ENCODE data around the gene DUSP7.

DUSP7 gene

DNA sequence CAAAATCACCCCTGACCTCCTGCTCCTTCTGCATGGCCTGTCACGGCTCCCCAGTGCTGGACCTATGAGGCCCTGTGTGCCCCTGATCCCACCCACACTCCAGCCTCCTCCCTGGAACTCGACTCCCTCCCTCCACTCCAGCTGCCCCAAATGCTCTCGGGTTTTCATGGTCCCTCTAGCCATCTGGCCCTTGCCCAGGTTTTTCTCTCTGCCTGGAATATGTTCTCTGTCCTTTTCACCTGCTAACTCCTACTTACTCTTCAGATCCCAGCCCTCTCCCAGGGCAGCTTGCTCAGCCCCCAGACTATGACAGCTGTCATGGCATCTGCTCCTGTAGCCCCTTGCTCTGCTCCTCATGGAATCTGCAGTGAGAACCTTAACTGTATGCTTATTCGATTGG is 30.3 kb downstream of the DUSP7 start:
- DNase-seq (ENCODE audit: low spot score), result no peak

DNA sequence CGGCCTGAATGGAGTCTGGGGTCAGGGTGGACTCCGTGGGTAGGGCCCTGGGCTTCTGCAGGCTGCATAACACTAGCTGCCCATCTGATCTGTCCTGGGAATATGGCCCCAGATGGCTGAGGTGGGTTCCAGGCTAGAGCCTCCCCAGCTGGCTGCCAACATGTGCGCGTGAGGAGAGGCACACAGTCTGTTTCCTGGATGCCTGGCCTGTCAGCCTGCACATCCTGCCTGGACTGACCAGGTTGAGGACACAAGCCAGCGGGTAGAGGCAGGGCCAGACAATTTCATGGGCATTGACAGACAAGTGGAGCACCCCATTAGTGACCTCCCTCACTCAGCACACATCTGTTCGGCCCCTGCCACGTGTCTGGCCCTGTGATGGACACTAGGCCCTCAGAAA is 30.9 kb downstream of the DUSP7 start:
- DNase-seq (ENCODE audit: low spot score), result no peak

DNA sequence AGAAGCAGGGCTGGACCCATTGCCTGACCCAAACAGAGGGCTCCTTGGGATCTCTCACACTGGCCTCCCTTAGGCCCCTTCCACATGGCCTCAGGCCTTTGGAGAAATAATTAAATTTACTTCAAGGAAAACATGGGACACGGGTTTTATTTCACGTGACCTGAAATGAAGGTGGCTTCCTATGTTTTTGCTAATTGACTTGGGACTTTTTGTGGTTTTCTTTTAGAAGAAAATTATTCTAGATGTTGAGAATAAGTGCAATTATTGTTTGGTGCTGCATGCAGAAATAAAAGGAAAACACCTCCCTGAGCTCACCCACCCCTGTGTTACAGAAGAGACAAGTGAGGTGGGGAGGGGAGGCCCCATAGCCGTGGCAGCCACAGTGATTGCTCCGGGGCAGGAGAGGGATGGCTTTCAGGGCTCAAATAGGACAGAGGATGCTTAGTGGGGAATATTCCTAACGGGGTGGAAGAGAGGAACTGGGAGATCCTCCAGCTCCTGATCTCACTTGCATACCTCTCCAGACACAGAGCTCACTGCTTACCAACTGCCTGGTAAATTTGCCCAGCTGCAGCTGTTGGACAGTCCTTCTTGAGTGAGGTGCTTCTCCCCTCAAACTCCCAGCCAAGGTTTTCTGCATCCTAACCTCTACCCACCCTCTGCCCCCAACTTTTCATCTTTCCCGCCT is 31.5 kb downstream of the DUSP7 start:
- DNase-seq (ENCODE audit: low spot score), result no peak

DNA sequence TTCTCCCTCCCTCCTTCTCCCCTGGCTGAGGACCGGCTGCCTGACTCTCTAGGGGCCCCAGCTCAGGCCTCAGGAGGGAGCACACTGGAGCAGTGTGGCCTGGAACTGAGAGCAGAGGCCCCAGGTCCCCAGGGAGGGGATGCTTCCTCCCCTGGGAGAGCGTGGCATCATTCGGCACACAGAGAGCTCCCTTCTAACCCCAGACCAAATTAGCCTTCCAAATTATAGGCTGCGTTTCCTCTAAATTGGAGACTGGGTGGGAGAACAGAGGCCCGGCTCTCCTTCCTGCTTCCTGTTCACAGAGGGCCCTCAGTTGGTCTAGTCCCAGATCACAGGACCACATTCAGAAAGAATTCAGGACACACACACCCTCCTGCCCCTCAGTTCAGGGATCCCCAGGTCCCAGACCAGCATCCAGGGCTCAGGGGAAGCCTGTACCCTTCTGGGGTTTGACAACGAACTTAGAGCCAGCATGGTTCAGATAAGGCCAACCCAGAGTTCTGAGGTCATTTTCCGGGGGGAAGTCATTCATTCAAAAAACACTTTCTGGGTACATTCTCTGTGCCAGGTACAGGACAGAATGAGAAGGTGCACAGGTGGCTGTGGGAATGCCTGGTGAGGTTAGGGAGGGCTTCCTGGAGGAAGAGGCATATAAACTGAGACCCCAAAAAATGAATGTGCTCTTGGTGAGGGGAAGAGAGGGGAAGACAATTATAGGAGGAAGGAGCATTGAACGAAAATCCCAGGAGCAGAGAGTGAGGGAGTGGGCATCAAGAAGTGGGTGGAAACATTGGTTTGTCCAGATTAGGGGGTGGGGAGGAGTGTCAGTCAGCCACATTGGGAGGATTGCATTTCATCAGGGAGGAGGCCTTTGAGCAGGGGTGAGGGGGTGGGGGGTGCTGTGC is 32.3 kb downstream of the DUSP7 start:
- DNase-seq (ENCODE audit: low spot score), result no peak

DNA sequence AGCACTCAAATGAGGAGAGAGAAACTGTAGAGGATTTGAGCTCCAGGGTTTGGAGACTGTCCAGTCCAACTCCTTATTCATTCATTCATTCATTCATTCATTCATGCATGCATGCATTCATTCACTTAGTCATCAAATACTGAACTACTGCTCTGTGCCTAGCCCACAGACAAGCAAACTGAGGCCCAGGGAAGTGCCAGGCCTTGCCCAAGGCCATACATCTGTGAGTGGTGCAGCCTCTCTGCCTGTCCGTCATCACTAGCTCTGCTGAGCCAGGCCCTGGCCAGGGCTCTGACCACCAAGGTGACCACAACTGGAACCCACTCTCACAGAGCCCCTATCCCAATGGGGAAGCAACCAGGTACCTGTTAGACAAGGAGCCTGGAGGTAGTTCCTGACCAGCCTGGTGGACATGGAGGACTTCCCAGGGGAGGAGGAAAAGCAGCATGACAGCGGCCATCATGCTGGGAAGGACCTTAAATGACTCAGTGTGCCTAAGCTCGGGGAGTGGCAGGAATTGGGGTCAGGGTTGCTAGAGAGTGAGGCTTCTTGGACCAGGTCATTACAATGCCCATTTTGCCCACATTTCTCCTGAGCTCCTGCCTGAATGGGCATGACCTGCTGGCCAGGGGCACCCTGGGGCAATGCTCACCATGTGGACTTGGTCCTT is 33.1 kb downstream of the DUSP7 start:
- no peak for DNase-seq (ENCODE audit: low spot score)

DNA sequence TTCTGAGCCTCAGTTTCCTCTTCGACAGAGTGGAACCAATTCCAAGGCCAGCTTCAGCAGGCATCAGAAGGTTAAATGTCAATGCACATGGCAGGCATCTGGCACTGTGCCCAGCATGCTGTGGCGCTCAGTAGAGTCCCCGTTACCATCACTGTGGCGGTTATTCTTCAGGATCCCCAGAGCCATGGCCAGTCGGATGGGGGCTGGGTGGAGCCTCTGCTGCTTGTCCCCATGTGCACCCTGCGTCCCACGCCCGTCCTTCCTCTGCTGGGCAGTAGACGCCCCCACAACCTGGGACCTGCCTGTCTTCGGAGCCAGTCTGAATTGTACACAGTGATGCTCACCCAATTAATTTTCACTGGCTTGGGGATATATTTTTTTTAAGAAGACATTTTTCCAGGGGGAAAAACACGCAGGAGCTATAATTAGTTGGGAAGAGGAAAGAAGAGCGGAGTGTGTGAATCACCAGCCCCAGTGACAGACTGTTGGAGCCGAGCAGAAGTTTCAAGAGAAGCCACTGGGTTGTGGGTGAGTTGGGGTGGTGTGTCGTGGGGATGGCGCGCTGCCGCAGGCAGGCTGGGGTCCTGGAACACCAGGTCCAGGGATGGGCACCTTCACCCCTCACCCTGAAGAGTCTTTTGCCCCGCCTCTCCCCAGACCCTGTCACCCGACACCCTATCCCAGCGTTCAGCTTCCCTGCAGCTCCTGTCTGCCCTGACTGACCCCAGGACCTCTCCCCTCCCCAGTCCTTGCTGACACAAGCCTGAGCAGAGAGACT is 33.9 kb downstream of the DUSP7 start:
- DNase-seq (ENCODE audit: low spot score), result no peak

DNA sequence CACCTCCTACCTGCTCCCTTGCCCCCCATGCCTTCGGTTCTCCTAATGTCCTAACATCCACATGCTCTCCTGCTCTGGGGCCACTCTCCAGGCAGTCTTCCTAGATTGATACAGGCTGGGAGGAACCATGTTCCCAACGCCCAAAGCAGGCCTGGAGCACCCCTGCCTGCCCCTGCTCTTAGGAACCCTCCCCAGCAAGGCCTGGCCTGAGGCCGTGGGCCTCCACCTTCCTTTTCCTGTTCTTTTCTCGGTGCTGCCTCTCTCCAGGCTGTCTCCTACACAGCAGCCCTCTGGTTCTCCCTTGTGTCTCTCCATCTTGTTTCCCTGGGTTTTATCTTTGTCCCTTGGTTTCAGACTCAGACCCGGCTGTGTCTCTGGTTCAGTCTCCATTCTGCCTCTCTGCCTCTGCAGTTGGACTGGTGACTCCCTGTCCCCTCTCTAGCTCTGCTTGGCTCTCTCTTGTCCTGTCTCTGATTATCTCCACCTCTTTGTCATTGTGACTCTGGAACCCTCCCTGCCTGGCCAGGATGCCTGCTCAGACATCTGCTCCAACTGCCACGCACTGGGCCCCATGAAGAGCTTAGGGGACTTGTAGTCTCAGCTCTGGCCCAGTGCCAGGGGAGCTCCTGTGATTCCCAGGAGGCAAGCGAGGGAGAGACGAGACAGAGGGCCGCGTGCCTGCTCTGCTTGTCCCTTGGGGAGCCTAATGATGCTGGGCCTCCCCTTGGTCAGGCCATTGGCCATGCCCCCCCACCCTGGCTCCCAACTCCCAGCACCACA is 34.7 kb downstream of the DUSP7 start:
- no peak for DNase-seq (ENCODE audit: low spot score)

DNA sequence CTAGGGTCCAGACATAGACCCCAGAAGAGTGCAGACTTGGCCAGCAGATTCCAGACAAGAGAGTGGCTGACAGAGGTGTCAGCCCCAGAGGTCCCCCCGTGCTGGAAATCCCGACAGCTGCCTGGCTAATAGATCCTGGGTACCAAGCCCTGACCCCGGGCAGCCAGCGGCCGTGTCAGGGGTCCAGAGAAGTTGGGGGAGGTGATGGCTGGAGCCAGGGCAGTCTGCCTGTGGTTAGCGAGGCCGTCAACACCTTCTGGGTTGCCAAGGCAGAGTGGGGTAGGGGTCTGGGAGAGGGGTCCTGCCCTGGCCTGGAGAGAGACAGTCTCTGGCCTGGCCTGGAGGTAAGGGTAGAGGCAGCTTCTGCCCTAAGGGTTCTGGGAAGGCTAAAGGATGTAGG is 35.6 kb downstream of the DUSP7 start:
- DNase-seq (ENCODE audit: low spot score), result no peak

DNA sequence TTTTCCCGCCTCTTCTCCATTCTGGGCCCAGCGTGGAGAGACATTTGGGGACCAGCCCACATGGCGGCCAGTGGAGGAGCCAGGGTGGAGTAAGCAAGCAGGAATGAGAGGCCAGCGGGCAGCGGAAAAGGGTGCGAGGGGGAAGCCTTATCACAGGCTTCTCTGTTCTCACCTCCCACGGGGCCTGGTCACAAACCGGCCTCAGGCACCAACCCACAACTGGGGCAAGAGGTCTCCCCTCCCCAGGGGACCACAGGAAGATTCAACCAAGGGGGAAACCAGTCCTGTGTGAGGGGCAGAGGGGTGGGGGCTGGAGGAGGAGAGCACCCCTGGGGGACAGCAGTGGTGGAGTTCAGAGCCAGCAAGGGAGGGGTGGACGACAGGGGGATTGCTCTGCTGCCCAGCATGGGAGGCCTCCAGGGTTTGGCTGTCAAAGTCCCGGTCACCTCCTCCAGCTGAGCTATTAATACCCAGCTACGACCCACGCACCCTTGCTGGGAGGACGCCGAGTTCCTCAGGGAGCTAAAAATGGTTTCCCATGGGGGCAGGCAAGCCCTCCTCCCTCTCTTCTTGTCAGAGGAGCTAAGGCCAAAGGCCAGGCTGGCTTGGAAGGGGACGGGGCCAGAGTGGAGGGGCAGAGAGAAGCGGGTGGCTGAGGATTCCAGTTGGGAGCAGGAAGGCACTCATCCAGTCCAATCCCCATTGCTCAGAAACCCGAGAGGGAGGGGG is 36.9 kb downstream of the DUSP7 start:
- peak; percentile 56 for DNase-seq (ENCODE audit: low spot score)

DNA sequence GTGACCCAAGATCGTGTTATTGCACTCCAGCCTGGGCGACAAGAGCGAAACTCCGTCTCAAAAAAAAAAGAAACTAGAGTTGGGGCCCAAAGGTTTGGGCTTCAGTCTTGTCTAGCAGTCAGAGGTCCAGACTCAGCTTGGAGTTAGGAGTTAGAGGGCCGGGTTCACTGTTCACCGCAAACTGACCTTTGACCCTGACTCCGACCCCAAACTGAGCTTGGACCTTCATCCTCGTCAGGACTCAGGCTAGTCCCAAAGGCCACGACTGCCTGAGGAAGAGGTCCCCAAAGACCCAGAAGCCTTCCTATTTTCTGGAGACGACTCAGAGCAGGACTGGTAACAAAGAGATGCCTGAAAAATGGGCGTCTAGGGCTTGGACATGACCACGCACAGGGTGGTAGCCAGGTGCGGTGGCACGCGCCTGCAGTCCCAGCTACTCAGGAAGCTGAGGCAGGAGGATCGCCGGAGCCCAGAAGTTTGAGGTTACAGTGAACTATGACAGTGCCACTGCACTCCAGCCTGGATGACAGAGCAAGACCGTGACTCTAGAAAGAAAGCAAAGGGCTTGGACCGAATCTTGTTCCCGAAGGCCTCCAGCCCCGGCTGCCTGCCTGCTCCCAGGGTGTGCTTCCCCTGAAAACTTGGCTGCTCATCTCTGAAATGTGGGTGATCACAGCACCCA is 37.9 kb downstream of the DUSP7 start:
- no peak for DNase-seq (ENCODE audit: low spot score)

DNA sequence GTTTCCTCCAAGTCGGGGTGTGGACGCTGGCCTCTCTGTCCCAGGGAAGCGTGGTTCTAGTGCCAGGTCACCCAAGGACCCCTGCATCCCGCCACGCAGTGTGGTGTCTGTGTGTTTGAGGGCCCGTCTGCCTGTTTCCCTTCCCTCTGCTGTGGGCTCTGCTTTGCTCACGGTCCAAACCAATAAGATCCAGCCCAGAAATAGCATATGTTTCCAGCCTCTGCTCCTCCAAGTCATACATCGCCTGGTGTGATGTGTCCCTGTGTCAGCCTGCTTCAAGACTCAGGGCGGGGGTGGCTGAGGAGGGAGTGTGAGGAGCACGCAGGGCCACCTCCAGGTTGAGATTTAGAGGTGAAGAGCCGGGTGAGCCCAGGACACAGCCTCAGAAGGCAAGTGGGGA is 38.8 kb downstream of the DUSP7 start:
- peak; percentile 49 for DNase-seq (ENCODE audit: low spot score)

DNA sequence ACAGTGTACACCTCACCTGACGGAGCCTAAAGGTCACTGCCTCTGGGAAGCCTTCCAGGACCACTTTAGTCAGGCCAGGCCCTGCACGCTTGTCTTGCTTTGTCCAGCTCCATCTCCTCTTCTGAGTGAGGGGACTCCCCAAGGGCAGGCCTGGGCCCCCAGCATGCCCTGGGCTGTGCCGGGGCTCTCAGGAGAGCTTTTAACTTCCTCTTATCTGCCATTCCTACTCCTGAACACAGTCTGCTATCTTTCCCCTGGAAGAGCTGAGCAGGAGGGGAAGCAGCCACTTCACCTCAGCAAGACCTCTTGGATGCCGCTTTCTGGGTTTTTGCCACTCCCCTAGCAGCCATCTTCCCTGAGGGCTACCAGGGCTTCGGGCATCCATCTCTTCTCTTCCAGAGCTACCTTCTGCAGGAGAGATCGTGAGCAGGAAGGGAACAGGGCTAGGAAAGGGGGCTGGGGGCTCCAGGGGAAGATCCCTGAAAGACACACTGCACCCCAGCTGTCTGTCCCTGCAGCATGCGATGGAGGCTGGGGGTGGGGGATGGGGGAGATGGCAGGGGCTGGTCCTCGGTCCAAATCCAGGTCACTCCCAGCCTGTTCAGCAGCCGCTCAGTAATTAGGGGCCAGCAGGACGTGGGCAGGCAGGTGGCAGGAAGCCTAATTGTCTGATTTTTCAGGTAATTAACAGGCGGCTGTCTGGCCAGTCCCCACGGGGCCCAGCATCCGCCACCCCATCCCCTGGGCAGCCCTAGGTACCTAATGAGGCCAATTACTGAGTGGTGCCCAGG is 40.7 kb downstream of the DUSP7 start:
- no peak for DNase-seq (ENCODE audit: low spot score)

DNA sequence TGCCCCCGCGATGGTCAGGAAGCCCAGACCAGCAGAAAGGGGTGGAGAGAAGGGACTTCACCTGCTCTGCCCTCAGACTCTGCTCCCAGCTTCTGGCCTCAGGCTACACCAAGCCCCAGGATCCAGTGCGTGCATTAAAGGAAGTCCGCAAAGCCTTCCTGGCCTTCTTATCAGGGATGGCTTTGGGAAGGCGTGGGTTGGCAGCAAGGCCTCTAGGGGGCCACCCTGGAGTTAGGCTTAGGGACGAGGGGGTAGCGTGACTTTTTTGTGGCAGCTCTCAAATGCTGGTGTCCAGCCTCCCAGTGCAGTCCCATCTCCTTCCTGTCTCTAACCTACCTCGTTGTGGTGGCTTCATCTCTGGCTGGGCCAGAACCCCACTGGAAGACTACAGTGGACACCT is 41.8 kb downstream of the DUSP7 start:
- DNase-seq (ENCODE audit: low spot score), result no peak

DNA sequence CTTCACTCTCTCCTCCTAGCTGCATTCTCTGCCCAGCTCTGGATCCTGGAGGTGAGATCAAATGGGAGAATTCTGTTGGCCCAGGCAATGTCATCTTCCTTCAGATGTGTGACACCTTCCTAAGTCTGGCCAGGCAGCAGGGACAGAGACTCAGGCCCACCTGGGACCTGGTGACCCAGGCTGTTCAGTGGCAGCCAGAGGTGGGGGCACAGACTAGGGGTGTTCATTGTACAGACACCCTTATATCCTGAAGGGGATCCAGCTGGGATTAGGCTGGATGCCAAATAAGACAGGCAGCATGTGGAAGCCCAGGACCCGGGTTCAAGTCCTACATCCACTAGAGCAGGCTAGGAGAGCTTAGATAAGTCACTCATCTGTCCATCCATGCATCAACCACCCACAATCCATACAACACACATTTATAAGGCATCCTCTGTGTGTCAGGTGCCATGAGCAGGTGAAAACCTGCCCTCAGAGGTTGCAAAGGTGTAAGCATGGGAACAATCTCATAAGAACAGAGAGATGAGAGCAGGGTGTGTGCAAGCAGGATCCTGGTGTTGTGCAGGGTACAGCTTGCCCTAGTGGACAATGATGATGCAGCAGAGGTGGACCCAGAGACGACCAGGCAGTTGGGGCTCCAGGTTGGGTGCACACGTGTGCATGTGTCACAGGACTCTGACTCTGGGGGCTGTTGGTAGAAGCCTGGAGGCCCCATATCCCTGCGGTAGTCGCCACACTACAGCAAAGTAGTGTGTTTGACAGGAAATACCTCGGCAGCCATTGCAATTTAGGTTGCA is 42.4 kb downstream of the DUSP7 start:
- DNase-seq (ENCODE audit: low spot score), result no peak

DNA sequence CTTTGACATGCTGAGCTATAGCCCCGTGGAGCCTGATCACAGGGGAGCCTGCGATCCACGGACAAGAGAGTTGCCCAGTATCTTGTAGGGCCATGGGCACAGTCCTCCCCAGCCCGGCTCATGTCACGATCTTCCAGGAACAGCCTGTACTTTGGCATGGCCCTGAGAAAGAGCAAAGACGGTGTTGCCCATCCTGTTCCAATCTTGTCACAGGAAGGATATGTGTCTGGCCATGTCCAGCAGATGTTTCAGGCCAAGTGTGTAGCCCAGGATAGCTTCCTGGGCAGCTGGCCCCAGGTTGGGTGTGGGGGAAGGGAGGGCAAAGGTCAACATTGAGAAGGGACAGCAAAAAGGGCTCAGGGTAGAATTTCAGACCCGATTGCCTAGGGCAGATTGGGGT is 43.7 kb downstream of the DUSP7 start:
- no peak for DNase-seq (ENCODE audit: low spot score)

DNA sequence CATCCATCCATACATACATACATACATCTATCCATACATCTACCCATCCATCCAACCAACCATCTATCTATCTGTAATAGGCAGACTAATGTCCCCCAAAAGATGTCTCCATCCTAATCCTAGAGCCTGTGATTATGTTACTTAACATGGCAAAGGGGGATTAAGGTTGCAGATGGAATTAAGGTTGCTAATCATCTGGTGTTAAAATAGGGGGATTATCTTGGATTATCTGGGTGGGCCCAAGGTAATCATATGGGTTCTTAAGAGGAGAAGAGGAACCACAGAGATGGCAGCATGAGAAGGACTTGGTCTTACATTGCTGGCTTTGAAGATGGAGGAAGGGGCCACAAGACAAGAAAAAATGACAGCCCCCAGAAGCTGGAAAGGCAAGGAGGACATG is 45.9 kb downstream of the DUSP7 start:
- no peak for DNase-seq (ENCODE audit: low spot score)

DNA sequence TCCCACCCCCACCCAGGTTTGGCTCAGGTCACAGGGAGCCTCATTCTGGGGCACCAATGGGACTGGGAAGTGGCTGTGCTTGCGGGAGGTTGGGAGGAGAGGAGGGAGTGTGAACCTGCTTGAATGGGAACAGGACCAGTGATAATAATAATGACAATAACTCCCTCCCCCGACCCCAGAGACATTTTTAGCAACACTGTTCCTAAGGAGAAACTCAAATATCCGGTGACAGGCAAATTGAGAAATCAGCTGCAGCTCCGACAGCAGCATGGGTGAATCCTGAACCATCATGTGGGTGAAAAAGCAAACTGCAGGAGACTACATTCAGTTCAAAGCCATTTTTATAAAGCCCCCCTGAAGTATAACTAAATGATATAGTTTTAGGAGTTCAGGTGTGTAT is 49.1 kb downstream of the DUSP7 start:
- DNase-seq (ENCODE audit: low spot score), result peak; percentile 78

DNA sequence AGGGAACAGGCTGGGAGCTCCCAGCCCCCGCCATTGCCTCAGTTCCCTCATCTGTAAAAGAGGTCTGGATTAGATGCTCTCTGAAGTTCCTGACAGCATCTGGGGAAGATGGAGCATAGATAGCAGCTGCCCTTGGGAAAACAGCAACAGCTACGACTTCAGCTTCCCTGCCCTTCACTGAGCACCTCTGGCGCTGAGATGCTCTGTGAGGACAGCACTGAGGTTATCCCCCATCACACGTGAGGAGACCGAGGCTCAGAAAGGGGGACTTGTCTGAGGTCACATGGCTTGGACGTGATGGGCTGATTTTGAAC is 49.6 kb downstream of the DUSP7 start:
- no peak for DNase-seq (ENCODE audit: low spot score)
